ENCODE results near the gene TNFRSF12A. TPM values are rescaled to one million over a fixed set of nuclear protein-coding genes. Genes with fewer than 3 reads are reported as not detected.

Gene TNFRSF12A
- total RNA-seq, 1 donor from 2014 or later: 66.2 TPM

- Histone ChIP-seq H3K4me3 (no peak overlapping the region), H3K27ac (replicated peaks) (no peak overlapping the region), H3K27me3 (ENCODE audit: low read depth) (peaks cover 52% of the 10 kb centered on the region), H3K9me3 (replicated peaks) (no peaks in the 10 kb centered on the region), H3K4me1 (no peaks in the 10 kb centered on the region), H3K36me3 (no peaks in the 10 kb centered on the region)
- intact Hi-C loops (cut with micrococcal nuclease): no loop called here
- TF ChIP-seq, protein P1, sequence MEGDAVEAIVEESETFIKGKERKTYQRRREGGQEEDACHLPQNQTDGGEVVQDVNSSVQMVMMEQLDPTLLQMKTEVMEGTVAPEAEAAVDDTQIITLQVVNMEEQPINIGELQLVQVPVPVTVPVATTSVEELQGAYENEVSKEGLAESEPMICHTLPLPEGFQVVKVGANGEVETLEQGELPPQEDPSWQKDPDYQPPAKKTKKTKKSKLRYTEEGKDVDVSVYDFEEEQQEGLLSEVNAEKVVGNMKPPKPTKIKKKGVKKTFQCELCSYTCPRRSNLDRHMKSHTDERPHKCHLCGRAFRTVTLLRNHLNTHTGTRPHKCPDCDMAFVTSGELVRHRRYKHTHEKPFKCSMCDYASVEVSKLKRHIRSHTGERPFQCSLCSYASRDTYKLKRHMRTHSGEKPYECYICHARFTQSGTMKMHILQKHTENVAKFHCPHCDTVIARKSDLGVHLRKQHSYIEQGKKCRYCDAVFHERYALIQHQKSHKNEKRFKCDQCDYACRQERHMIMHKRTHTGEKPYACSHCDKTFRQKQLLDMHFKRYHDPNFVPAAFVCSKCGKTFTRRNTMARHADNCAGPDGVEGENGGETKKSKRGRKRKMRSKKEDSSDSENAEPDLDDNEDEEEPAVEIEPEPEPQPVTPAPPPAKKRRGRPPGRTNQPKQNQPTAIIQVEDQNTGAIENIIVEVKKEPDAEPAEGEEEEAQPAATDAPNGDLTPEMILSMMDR (IDR thresholded peaks at IDR 0.05; ENCODE audit: borderline replicate concordance): no peak
- DNase-seq: no peak
Observed at GRCh38 chr16:2992383-2993081, 27.6 kb upstream of the TNFRSF12A start.

DNA sequence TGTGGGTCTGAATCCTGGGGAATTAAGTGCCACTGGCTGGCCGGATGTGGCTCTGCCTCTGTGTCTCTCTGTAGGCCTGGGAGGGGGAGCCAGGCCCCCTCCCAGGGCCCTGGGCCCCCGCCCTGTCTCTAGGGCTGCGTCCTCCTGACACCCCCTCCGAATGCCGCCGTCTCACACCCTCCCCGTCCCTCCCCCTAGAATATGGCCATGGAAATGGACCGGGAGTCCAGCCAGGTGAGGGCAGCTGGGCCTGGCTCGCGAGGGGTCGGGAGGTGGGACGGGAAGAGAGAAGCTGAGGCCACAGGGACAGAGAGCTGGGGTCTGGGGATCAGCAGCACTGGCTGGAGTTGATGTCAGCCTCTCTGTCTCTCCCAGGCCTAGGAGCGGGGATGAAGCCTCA lies 23.9 kb upstream of the TNFRSF12A start:
- peaks cover 58% of the 10 kb centered on the region for H3K27me3 ChIP-seq (ENCODE audit: low read depth)
- H3K4me3 ChIP-seq: no peak overlapping the region
- no peak overlapping the region for H3K27ac ChIP-seq (replicated peaks)
- no peaks in the 10 kb centered on the region for H3K36me3 ChIP-seq
- no peaks in the 10 kb centered on the region for H3K9me3 ChIP-seq (replicated peaks)
- no peak for DNase-seq
- TF ChIP-seq, protein P1 (IDR thresholded peaks at IDR 0.05; ENCODE audit: borderline replicate concordance): no peak
- intact Hi-C loops (cut with micrococcal nuclease): no loop called here
- H3K4me1 ChIP-seq: no peaks in the 10 kb centered on the region

DNA sequence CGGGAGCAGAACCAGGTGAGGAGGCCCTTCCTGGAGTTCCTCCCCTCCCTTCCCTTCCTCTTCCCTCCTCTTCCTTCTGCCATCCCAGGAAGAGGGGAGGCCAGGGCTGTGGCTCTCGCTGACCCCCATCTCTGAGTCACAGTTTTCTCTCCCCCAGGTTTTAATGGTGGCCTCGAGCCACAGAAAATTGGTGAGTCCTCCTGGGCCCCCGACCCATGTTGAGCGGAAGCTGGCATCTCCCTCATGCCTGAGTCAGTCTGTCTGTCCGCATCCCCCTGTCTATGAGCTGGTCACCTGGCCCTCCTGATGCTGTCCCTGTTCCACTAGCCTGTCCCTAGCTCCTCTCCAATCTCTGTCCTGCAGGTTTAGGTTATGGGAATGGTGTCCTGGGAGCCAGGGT lies 20.2 kb upstream of the TNFRSF12A start:
- Histone ChIP-seq H3K4me3 (no peak overlapping the region), H3K36me3 (no peaks in the 10 kb centered on the region), H3K4me1 (peaks cover 8% of the 10 kb centered on the region), H3K27ac (replicated peaks) (no peak overlapping the region), H3K27me3 (ENCODE audit: low read depth) (peaks cover 76% of the 10 kb centered on the region), H3K9me3 (replicated peaks) (no peaks in the 10 kb centered on the region)
- TF ChIP-seq, protein P1 (IDR thresholded peaks at IDR 0.05; ENCODE audit: borderline replicate concordance): no peak
- no peak for DNase-seq
- intact Hi-C loops (cut with micrococcal nuclease): no loop called here

- TF ChIP-seq, protein P1 (IDR thresholded peaks at IDR 0.05; ENCODE audit: borderline replicate concordance): no peak
- Histone ChIP-seq H3K36me3 (no peaks in the 10 kb centered on the region), H3K4me1 (peaks cover 10% of the 10 kb centered on the region), H3K27me3 (ENCODE audit: low read depth) (peaks cover 76% of the 10 kb centered on the region), H3K4me3 (no peak overlapping the region), H3K27ac (replicated peaks) (no peak overlapping the region), H3K9me3 (replicated peaks) (no peaks in the 10 kb centered on the region)
- no peak for DNase-seq
- intact Hi-C loops (cut with micrococcal nuclease): no loop called here
Observed at GRCh38 chr16:3000540-3000939, 19.6 kb upstream of the TNFRSF12A start.

GRCh38 chr16:3001316-3001715 lies 18.9 kb upstream of the TNFRSF12A start:
- intact Hi-C loops (cut with micrococcal nuclease): no loop called here
- peaks cover 76% of the 10 kb centered on the region for H3K27me3 ChIP-seq (ENCODE audit: low read depth)
- H3K36me3 ChIP-seq: no peaks in the 10 kb centered on the region
- TF ChIP-seq, protein P1 (IDR thresholded peaks at IDR 0.05; ENCODE audit: borderline replicate concordance): no peak
- H3K9me3 ChIP-seq (replicated peaks): no peaks in the 10 kb centered on the region
- no peak overlapping the region for H3K4me3 ChIP-seq
- no peak for DNase-seq
- peaks cover 10% of the 10 kb centered on the region for H3K4me1 ChIP-seq
- no peak overlapping the region for H3K27ac ChIP-seq (replicated peaks)
